ENCODE results near the gene PFN1.

PFN1 gene

GRCh38 chr17:4967539-4968485 lies 19.5 kb upstream of the PFN1 start, which contains the start of gene SPAG7:
SPAG7 (minus strand) TSS chr17:4967817; CDS start chr17:4967804, 13 bp downstream.
- peak; percentile 87 for DNase-seq

- DNase-seq = peak; percentile 69
Observed at GRCh38 chr17:4966844-4967538, 18.7 kb upstream of the PFN1 start.

- DNase-seq = no peak
Observed at GRCh38 chr17:4965311-4965986, 17.1 kb upstream of the PFN1 start.

GRCh38 chr17:4960279-4960922 lies 12.1 kb upstream of the PFN1 start:
- DNase-seq = no peak

- DNase-seq = no peak
Observed at GRCh38 chr17:4959261-4959965, 11.1 kb upstream of the PFN1 start.

- no peak for DNase-seq
Observed at GRCh38 chr17:4958102-4958501, 9.8 kb upstream of the PFN1 start.

- no peak for DNase-seq
Observed at GRCh38 chr17:4956493-4957061, 8.2 kb upstream of the PFN1 start.

- DNase-seq = no peak
Observed at GRCh38 chr17:4955091-4955490, 6.8 kb upstream of the PFN1 start.

- DNase-seq = no peak
Observed at GRCh38 chr17:4953451-4953961, 5.2 kb upstream of the PFN1 start.

GRCh38 chr17:4951486-4951885 lies 3.2 kb upstream of the PFN1 start:
- DNase-seq = no peak

- DNase-seq = no peak
Observed at GRCh38 chr17:4950746-4951204, 2.4 kb upstream of the PFN1 start, which contains the start of gene ENO3. ENO3 (plus strand) TSS chr17:4951119; CDS start chr17:4951830, 711 bp downstream.

- DNase-seq = no peak
Observed at GRCh38 chr17:4950075-4950745, 1.9 kb upstream of the PFN1 start.

- peak; percentile 64 for DNase-seq
Observed at GRCh38 chr17:4949321-4950074, 1.2 kb upstream of the PFN1 start.

- DNase-seq = peak; percentile 38
Observed at GRCh38 chr17:4948931-4949320, 596 bp upstream of the PFN1 start.

GRCh38 chr17:4947411-4948165 lies 742 bp downstream of the PFN1 start:
- DNase-seq = peak; percentile 45

- DNase-seq = no peak
Observed at GRCh38 chr17:4947010-4947410, 1.3 kb downstream of the PFN1 start.

GRCh38 chr17:4946312-4946976 lies 1.9 kb downstream of the PFN1 start:
- DNase-seq = no peak

GRCh38 chr17:4945944-4946280 lies 2.4 kb downstream of the PFN1 start:
- no peak for DNase-seq
